Measurements from ENCODE around the gene AGMAT. TPM values are rescaled to one million over a fixed set of nuclear protein-coding genes. Genes with fewer than 3 reads are reported as not detected.

AGMAT gene
- total and polyA plus RNA-seq, 2 of the 8 experiments (the other 6 are each of a cell fraction or from before 2014, with no cell fraction given), result 3.7 to 5.8 TPM

Small RNA genes within 50 kb of the gene (small RNA-seq; reads per million reads assigned to genes)
- gene CD24P1 (ENCODE audit: insufficient read depth) (not detected), gene RNU7-179P (ENCODE audit: insufficient read depth) (not detected), gene SCARNA21B (ENCODE audit: insufficient read depth) (not detected)

Other genes with a start within 250 kb of the AGMAT start
- gene EFHD2, start 175.2 kb downstream of the AGMAT start, total RNA-seq (2021; fragmentation: NEBNext Ultra II Directional; extraction: Animal tissue kit (Norgen Biotek cat#: 25700)), result 23.5 and 25.1 TPM in 2 replicates
- gene EFHD2, start 175.2 kb downstream of the AGMAT start, polyA plus RNA-seq (2011; rRNA removed), result 24.4 and 30.8 TPM in 2 replicates
- gene CTRC, start 146.6 kb downstream of the AGMAT start, total RNA-seq (2021; fragmentation: NEBNext Ultra II Directional; extraction: Animal tissue kit (Norgen Biotek cat#: 25700)), result 0.09 TPM in 1 of 2 replicates, not detected in the other
- gene CTRC, start 146.6 kb downstream of the AGMAT start, polyA plus RNA-seq (2011; rRNA removed), result not detected in 2 replicates
- gene CELA2A, start 128.3 kb downstream of the AGMAT start, total RNA-seq (2021; fragmentation: NEBNext Ultra II Directional; extraction: Animal tissue kit (Norgen Biotek cat#: 25700)), result not detected in 2 replicates
- not detected in 2 replicates for gene CELA2A, start 128.3 kb downstream of the AGMAT start, polyA plus RNA-seq (2011; rRNA removed)
- not detected in 2 replicates for gene CELA2B, start 108.9 kb downstream of the AGMAT start, total RNA-seq (2021; fragmentation: NEBNext Ultra II Directional; extraction: Animal tissue kit (Norgen Biotek cat#: 25700))
- not detected in 2 replicates for gene CELA2B, start 108.9 kb downstream of the AGMAT start, polyA plus RNA-seq (2011; rRNA removed)
- 14.8 and 15.2 TPM in 2 replicates for gene CASP9, start 60.8 kb downstream of the AGMAT start, total RNA-seq (2021; fragmentation: NEBNext Ultra II Directional; extraction: Animal tissue kit (Norgen Biotek cat#: 25700))
- gene CASP9, start 60.8 kb downstream of the AGMAT start, polyA plus RNA-seq (2011; rRNA removed), result 32.2 and 36.3 TPM in 2 replicates
- gene DNAJC16, start 58.2 kb downstream of the AGMAT start, total RNA-seq (2021; fragmentation: NEBNext Ultra II Directional; extraction: Animal tissue kit (Norgen Biotek cat#: 25700)), result 20.6 and 23.3 TPM in 2 replicates
- 4.8 and 7.9 TPM in 2 replicates for gene DNAJC16, start 58.2 kb downstream of the AGMAT start, polyA plus RNA-seq (2011; rRNA removed)
- gene DDI2, start 32.4 kb upstream of the AGMAT start, total RNA-seq (2021; fragmentation: NEBNext Ultra II Directional; extraction: Animal tissue kit (Norgen Biotek cat#: 25700)), result 38.3 and 39.3 TPM in 2 replicates
- 7.7 and 11.8 TPM in 2 replicates for gene DDI2, start 32.4 kb upstream of the AGMAT start, polyA plus RNA-seq (2011; rRNA removed)
- 47.6 and 47.9 TPM in 2 replicates for gene PLEKHM2, start 99.3 kb upstream of the AGMAT start, total RNA-seq (2021; fragmentation: NEBNext Ultra II Directional; extraction: Animal tissue kit (Norgen Biotek cat#: 25700))
- gene PLEKHM2, start 99.3 kb upstream of the AGMAT start, polyA plus RNA-seq (2011; rRNA removed), result 38.3 and 52.7 TPM in 2 replicates
- 0.48 and 0.50 TPM in 2 replicates for gene SLC25A34, start 151.2 kb upstream of the AGMAT start, total RNA-seq (2021; fragmentation: NEBNext Ultra II Directional; extraction: Animal tissue kit (Norgen Biotek cat#: 25700))
- gene SLC25A34, start 151.2 kb upstream of the AGMAT start, polyA plus RNA-seq (2011; rRNA removed), result 0.62 and 0.75 TPM in 2 replicates
- 0.21 and 0.32 TPM in 2 replicates for gene TMEM82, start 157.4 kb upstream of the AGMAT start, total RNA-seq (2021; fragmentation: NEBNext Ultra II Directional; extraction: Animal tissue kit (Norgen Biotek cat#: 25700))
- gene TMEM82, start 157.4 kb upstream of the AGMAT start, polyA plus RNA-seq (2011; rRNA removed), result 2.1 and 3.5 TPM in 2 replicates
- 63.2 and 66.6 TPM in 2 replicates for gene FBLIM1, start 173.7 kb upstream of the AGMAT start, total RNA-seq (2021; fragmentation: NEBNext Ultra II Directional; extraction: Animal tissue kit (Norgen Biotek cat#: 25700))
- 66.7 and 99.1 TPM in 2 replicates for gene FBLIM1, start 173.7 kb upstream of the AGMAT start, polyA plus RNA-seq (2011; rRNA removed)
- gene UQCRHL, start 222.6 kb upstream of the AGMAT start, total RNA-seq (2021; fragmentation: NEBNext Ultra II Directional; extraction: Animal tissue kit (Norgen Biotek cat#: 25700)), result 3.4 and 3.9 TPM in 2 replicates
- 2.6 and 3.7 TPM in 2 replicates for gene UQCRHL, start 222.6 kb upstream of the AGMAT start, polyA plus RNA-seq (2011; rRNA removed)